Neural crest cell (in vitro differentiated cells): ENCODE data around the gene GRK6. TPM values are rescaled to one million over a fixed set of nuclear protein-coding genes. Genes with fewer than 3 reads are reported as not detected.
A peak's percentile ranks its signal among the peaks of the same experiment; 100 is the strongest.

Source experiments
- DNase-seq: peaks from one replicate; pipeline ENCODE4 v3.0.0; 2021; ENCODE audit warnings: low read depth, mixed read lengths, low spot score
- H3K27ac Mint-ChIP-seq: one replicate; pipeline ENCODE4 v1.8.0; 2021; ENCODE audit warnings: mild to moderate bottlenecking, mixed read lengths; ENCODE audit not compliant: unreplicated experiment
- H3K27me3 Mint-ChIP-seq: 2 replicates; pipeline ENCODE4 v1.8.0; 2021; ENCODE audit warnings: low read depth, mild to moderate bottlenecking, mixed read lengths
- H3K36me3 Mint-ChIP-seq: 2 replicates; pipeline ENCODE4 v1.8.0; 2021; ENCODE audit warnings: low read depth, mild to moderate bottlenecking, mixed read lengths
- H3K4me1 Mint-ChIP-seq: 2 replicates; pipeline ENCODE4 v1.8.0; 2021; ENCODE audit warnings: mixed read lengths
- H3K4me3 Mint-ChIP-seq: one replicate; pipeline ENCODE4 v1.8.0; 2021; ENCODE audit warnings: mild to moderate bottlenecking, mixed read lengths
- H3K9me3 Mint-ChIP-seq: 2 replicates; pipeline ENCODE4 v1.8.0; 2021; ENCODE audit warnings: mixed read lengths
- total RNA-seq: library from RNA; stranded (reverse); gene quantifications from 2 replicates; pipeline ENCODE4 v1.2.1, GENCODE V29; 2021
- TF ChIP-seq, protein P1 (sequence below): fragments of 200-600 bp; sonication (generic); conservative IDR thresholded peaks from 2 replicates; pipeline ENCODE4 v1.5.0; 2021; ENCODE audit warnings: antibody characterized with exemption, mild to moderate bottlenecking

The GRK6 gene
- total RNA-seq, 1 donor from 2014 or later: 54.9 TPM

DNA sequence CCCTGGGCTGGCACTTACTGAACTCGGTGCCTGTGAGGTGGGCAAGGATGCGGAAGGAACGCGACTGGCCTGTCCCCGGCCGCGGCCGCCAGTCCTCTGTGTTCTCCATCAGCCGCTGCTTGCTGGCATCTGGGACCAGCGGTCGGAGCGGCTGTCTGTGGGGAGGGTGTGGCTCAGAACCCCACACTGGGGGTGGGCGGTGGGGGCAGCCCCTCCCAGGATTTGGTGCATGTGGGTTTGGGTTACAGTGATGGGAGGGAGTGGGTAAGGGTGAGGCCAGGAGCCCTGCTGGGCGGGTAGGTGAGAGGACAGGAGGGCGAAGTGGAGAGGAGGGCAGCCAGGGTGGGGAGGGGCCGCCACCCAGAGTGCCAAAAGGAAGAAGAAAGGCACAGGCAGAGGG is 64.5 kb downstream of the GRK6 start:
- H3K27ac Mint-ChIP-seq: peak overlapping the region; percentile 75
- H3K36me3 Mint-ChIP-seq: peaks cover 2% of the 10 kb centered on the region
- DNase-seq: no peak
- no peaks in the 10 kb centered on the region for H3K27me3 Mint-ChIP-seq
- H3K4me3 Mint-ChIP-seq: no peak overlapping the region
- no peaks in the 10 kb centered on the region for H3K9me3 Mint-ChIP-seq
- TF ChIP-seq, protein P1, sequence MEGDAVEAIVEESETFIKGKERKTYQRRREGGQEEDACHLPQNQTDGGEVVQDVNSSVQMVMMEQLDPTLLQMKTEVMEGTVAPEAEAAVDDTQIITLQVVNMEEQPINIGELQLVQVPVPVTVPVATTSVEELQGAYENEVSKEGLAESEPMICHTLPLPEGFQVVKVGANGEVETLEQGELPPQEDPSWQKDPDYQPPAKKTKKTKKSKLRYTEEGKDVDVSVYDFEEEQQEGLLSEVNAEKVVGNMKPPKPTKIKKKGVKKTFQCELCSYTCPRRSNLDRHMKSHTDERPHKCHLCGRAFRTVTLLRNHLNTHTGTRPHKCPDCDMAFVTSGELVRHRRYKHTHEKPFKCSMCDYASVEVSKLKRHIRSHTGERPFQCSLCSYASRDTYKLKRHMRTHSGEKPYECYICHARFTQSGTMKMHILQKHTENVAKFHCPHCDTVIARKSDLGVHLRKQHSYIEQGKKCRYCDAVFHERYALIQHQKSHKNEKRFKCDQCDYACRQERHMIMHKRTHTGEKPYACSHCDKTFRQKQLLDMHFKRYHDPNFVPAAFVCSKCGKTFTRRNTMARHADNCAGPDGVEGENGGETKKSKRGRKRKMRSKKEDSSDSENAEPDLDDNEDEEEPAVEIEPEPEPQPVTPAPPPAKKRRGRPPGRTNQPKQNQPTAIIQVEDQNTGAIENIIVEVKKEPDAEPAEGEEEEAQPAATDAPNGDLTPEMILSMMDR: no peak
- peaks cover 15% of the 10 kb centered on the region for H3K4me1 Mint-ChIP-seq

DNA sequence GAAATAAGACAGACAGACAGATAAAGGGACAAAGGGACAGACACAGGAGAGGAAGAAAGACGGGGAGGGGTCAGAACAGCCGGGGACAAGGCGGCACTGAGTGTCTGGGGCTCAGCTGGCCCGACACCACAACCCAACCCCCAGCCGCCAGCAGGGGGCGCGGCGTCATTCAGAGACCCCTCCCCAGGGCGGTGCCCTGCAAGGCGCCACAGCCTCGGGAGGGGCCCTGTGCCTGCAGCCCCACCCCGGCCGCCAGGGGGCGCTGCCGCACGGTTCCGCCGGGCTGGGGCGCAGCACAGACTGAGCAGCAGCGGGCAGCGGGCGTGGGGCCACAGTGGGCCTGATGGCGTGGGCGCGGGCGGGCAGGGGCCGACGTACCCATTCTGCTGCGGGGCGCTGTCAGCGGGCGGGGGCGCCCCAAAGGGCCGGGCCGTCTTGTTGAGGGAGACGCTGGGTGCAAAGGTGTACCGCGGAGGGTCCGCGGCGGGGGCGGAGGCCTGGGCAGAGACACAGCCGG is 65.0 kb downstream of the GRK6 start:
- Mint-ChIP-seq H3K27me3 (no peaks in the 10 kb centered on the region), H3K36me3 (peaks cover 2% of the 10 kb centered on the region), H3K4me3 (no peak overlapping the region), H3K4me1 (peaks cover 19% of the 10 kb centered on the region), H3K27ac (peak overlapping the region; percentile 75), H3K9me3 (no peaks in the 10 kb centered on the region)
- DNase-seq: peak; percentile 75
- TF ChIP-seq, protein P1: peak; percentile 78

DNA sequence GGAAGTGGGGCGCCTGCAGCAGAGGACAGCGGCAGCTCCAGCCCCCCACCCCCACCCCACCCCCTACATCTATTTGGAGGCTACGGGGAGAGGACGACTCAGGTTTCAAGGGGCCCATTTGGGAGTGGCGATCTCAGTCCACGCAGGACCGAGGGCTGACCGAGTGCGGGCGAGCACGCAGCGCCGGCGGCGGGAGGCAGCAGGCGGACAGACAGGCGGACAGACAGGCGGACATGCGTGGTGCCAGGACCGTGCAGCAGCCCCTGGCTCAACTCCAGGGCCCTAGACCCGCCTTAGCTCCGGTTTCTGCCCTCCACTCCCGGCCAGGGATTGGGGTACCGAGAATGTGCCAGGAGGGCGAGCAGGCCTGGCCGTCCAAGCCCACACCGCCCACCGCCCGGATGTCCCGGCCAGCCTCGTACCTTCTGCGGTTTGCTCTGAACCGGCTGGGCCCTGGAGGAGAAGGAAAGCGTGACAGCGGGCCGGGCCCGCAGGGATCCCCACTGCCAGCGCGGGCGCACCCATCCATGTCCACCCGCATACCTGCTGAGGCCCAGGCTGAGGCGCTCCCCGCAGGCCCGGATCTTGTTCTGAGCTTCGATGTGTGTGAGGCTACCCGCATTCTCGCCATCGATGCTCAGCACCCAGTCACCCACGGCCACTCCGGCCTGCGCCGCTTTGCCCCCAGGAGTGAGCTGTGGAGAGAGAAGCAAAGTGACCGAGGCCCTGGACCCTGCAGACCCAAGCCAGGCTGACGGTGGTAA is 65.7 kb downstream of the GRK6 start:
- no peak for DNase-seq
- TF ChIP-seq, protein P1: no peak
- peaks cover 2% of the 10 kb centered on the region for H3K36me3 Mint-ChIP-seq

More for the DNA sequence above, 65.7 kb downstream of the GRK6 start:
- no peaks in the 10 kb centered on the region for H3K27me3 Mint-ChIP-seq
- no peak overlapping the region for H3K27ac Mint-ChIP-seq
- H3K9me3 Mint-ChIP-seq: no peaks in the 10 kb centered on the region
- H3K4me1 Mint-ChIP-seq: peaks cover 19% of the 10 kb centered on the region
- H3K4me3 Mint-ChIP-seq: peak overlapping the region; percentile 80

Other genes starting within 250 kb of the GRK6 start
- gene RAB24, start 123.0 kb upstream of the GRK6 start, total RNA-seq: 32.0 and 33.0 TPM in 2 replicates
- gene PRELID1, start 122.9 kb upstream of the GRK6 start, total RNA-seq: 169 and 180 TPM in 2 replicates
- 36.9 and 40.3 TPM in 2 replicates for gene MXD3, start 114.8 kb upstream of the GRK6 start, total RNA-seq
- 73.0 and 80.5 TPM in 2 replicates for gene LMAN2, start 75.0 kb upstream of the GRK6 start, total RNA-seq
- gene RGS14, start 68.8 kb upstream of the GRK6 start, total RNA-seq: 12.3 and 15.7 TPM in 2 replicates
- gene SLC34A1, start 42.2 kb upstream of the GRK6 start, total RNA-seq: 0.16 TPM in 1 of 2 replicates, not detected in the other
- gene PFN3, start 26.0 kb upstream of the GRK6 start, total RNA-seq: not detected in 2 replicates
- gene F12, start 17.1 kb upstream of the GRK6 start, total RNA-seq: 2.3 and 2.7 TPM in 2 replicates
- gene PRR7, start 20.1 kb downstream of the GRK6 start, total RNA-seq: 16.1 and 19.0 TPM in 2 replicates
- 387 and 410 TPM in 2 replicates for gene DBN1, start 47.0 kb downstream of the GRK6 start, total RNA-seq
- 129 and 147 TPM in 2 replicates for gene PDLIM7, start 70.9 kb downstream of the GRK6 start, total RNA-seq
- gene DOK3, start 83.2 kb downstream of the GRK6 start, total RNA-seq: 10.5 and 11.4 TPM in 2 replicates
- 125 and 130 TPM in 2 replicates for gene DDX41, start 90.3 kb downstream of the GRK6 start, total RNA-seq
- gene FAM193B, start 127.9 kb downstream of the GRK6 start, total RNA-seq: 96.3 and 98.4 TPM in 2 replicates
- 108 and 113 TPM in 2 replicates for gene TMED9, start 165.5 kb downstream of the GRK6 start, total RNA-seq
- gene B4GALT7, start 173.5 kb downstream of the GRK6 start, total RNA-seq: 30.0 and 30.1 TPM in 2 replicates